Measurements from ENCODE around the gene IKZF5.

Gene IKZF5

GRCh38 chr10:122980209-122981065, 28.2 kb downstream of the IKZF5 start, which contains the start of gene PSTK:
TSS of gene PSTK (plus strand) at chr10:122980401. CDS start at chr10:122980480, 79 bp downstream.
- peak; percentile 90 for DNase-seq (ENCODE audit: low spot score)

- no peak for DNase-seq (ENCODE audit: low spot score)
Observed at GRCh38 chr10:122974543-122975064, 34.0 kb downstream of the IKZF5 start.

- no peak for DNase-seq (ENCODE audit: low spot score)
Observed at GRCh38 chr10:122974023-122974422, 34.6 kb downstream of the IKZF5 start.

GRCh38 chr10:122968698-122969097, 39.9 kb downstream of the IKZF5 start:
- no peak for DNase-seq (ENCODE audit: low spot score)

- no peak for DNase-seq (ENCODE audit: low spot score)
Observed at GRCh38 chr10:122966879-122967278, 41.7 kb downstream of the IKZF5 start.

GRCh38 chr10:122962405-122962804, 46.2 kb downstream of the IKZF5 start:
- DNase-seq (ENCODE audit: low spot score): no peak

- no peak for DNase-seq (ENCODE audit: low spot score)
Observed at GRCh38 chr10:122957474-122957873, 51.1 kb downstream of the IKZF5 start.

GRCh38 chr10:122955892-122956291, 52.7 kb downstream of the IKZF5 start:
- DNase-seq (ENCODE audit: low spot score): no peak

- no peak for DNase-seq (ENCODE audit: low spot score)
Observed at GRCh38 chr10:122954731-122955050, 53.9 kb downstream of the IKZF5 start.

- DNase-seq (ENCODE audit: low spot score): peak; percentile 99
Observed at GRCh38 chr10:122953902-122954730, 54.5 kb downstream of the IKZF5 start, which contains the start of gene C10orf88. TSS of gene C10orf88 (minus strand) at chr10:122954227. CDS start at chr10:122954178, 49 bp downstream.

GRCh38 chr10:122949296-122949695, 59.3 kb downstream of the IKZF5 start:
- DNase-seq (ENCODE audit: low spot score): no peak

All from CD4-positive, alpha-beta T cell treated with Interleukin-6 at 100 ng/mL for 8 hours (primary cell).